Fibroblast of lung (primary cell): Measurements from ENCODE around the gene NOS1AP.

Source experiments
- CTCF ChIP-seq, 2 donors: IDR thresholded peaks in 1 of 2; conservative IDR thresholded peaks in 1 of 2; 1 replicate in 1 of 2; 2 replicates in 1 of 2; pipeline ENCODE4 v1.5.1; 2011 to 2012; ENCODE audit warnings: low read length in 2 of 2, control low read depth in 1 of 2, inconsistent platforms in 1 of 2, low read depth in 1 of 2, mild to moderate bottlenecking in 1 of 2
- EZH2 ChIP-seq: IDR thresholded peaks from 2 replicates; pipeline ENCODE4 v1.5.1; 2012; ENCODE audit warnings: low read length, control low read depth, mild to moderate bottlenecking; ENCODE audit errors: missing control alignments

- peak; percentile 47 to 52 for TF ChIP-seq CTCF (conservative IDR thresholded peaks at IDR 0.05 in 1 of 2, IDR thresholded peaks at IDR 0.05 in 1 of 2; ENCODE audit: low read depth in 1 of 2, low read length in 2 of 2)
- TF ChIP-seq EZH2 = no peak
Observed at GRCh38 chr1:162357681-162358266, 288.3 kb downstream of the NOS1AP start.
